NT2/D1 (cell line): ENCODE results near the gene ATAD2B.

ENCODE experiments used
- YY1 ChIP-seq: IDR thresholded peaks from 2 replicates; pipeline ENCODE4 v1.6.1; 2011; ENCODE audit not compliant: insufficient read length, insufficient read depth
- ZNF274 ChIP-seq: IDR thresholded peaks from 2 replicates; pipeline ENCODE4 v1.6.1; 2011; ENCODE audit warnings: mild to moderate bottlenecking, low read depth, low read length

DNA sequence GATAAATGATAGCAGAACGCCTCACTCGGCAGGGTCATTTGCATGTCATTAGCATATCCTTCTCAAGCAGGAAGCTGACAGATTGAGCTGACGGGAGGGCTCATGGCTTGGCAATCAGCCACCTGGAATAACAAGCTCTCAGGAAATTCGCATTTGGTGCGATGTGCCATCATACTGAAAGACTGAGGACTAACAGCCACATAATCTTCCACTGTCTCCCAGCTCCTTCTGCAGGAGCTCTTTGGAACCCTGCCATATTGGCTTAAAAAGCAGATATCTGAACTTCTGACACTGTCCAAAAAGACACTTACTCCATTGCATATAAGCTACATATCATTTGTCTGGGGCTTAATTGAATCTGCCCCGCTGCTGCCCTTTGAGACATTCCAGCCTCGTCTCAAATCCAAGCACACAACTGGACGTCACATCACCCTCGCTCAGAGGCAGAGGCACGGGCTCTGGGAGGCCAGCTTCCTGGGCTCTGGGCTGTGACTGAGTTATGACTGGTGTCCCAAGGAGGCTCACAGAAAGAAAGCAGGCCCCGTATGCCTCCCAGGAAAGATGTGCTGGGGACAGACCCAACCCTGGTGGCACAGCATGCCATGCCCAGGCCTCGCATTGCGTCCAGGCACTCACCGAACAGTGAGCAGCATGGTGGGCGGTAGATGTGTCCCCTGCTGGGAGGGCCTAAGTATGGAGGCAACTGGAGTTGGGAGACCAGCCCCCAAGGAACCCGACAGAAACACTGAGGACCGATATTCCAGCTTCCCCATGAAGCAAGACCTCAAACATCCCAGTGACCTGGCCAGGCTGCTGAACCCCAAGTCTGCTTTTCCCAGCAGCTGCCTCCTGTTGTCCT lies 228.0 kb downstream of the ATAD2B start:
- TF ChIP-seq ZNF274 (no peak), YY1 (no peak)
